Activated naive CD4-positive, alpha-beta T cell treated with Interleukin-2 at 50 U/mL for 16 hours (primary cell): Measurements from ENCODE around the gene FTL.
"Not testable (repeated sequence)": the region's sequence is repeated elsewhere in the genome, so short reads cannot be mapped to it uniquely, and the experiment has no call there.

Experiments used
- DNase-seq: peaks from one replicate; pipeline ENCODE4 v3.0.0-alpha.2; 2020

Gene FTL

GRCh38 chr19:48965040-48965805, at the start of gene FTL:
TSS of gene FTL (plus strand) at chr19:48965309. CDS start at chr19:48965508, 199 bp downstream.
- peak; percentile 92 for DNase-seq

- DNase-seq = no peak
Observed at GRCh38 chr19:48915757-48916156, 49.4 kb upstream of the FTL start.

- DNase-seq = no peak
Observed at GRCh38 chr19:48918071-48918470, 47.0 kb upstream of the FTL start.

GRCh38 chr19:48918801-48919247, 46.3 kb upstream of the FTL start:
- no peak for DNase-seq

GRCh38 chr19:48919271-48919670, 45.8 kb upstream of the FTL start:
- DNase-seq = not testable (repeated sequence)

GRCh38 chr19:48920949-48921348, 44.2 kb upstream of the FTL start:
- DNase-seq = no peak

GRCh38 chr19:48921721-48922500, 43.2 kb upstream of the FTL start:
- no peak for DNase-seq

- DNase-seq = no peak
Observed at GRCh38 chr19:48922548-48923490, 42.3 kb upstream of the FTL start.

- no peak for DNase-seq
Observed at GRCh38 chr19:48925240-48925843, 39.8 kb upstream of the FTL start.

DNA sequence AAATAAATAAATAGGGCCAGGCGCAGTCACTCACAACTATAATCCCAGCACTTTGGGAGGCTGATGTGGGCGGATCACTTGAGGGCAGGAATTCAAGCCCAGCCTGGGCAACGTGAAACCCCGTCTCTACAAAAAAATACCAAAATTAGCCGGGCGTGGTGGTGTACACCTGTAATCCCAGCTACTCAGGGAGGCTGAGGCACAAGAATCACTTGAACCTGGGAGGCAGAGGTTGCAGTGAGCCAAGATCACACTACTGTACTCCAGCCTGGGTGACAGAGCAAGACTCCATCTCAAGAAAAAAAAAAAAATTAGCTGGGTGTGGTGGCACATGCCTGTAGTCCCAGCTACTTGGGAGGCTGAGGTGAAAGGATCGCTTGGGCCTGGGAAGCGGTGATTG, 39.2 kb upstream of the FTL start:
- DNase-seq = not testable (repeated sequence)

DNA sequence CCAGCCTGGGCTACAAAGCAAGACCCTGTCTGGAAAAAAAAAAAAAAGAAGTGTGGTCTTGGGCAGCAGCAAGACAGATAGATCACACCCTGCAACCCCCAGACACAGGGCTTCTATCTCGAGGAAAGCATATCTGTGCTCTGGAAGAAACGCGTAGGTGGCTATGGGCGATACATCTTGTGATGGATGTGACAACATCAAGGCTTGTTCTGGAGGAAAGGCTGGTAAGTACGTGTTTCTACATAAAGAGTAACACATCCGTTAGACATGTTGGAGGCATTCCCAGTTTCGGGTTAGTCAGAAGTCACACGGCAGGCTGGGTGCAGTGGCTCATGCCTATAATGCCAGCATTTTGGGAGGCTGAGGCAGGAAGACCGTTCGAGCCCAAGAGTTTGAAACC, 38.2 kb upstream of the FTL start:
- peak; percentile 3 for DNase-seq

DNA sequence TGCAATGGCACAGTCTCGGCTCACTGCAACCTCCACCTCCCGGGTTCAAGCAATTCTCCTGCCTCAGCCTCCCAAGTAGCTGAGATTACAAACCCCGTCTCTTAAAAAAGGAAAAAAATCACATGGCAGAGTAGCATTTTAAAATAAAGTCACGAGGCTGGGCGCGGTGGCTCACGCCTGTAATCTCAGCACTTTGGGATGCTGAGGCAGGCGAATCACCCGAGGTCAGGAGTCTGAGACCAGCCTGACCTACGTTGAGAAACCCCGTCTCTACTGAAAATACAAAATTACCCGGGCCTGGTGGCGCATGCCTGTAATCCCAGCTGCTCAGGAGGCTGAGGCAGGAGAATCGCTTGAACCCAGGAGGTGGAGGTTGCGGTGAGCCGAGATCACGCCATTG, 37.4 kb upstream of the FTL start:
- not testable (repeated sequence) for DNase-seq

- DNase-seq = no peak
Observed at GRCh38 chr19:48928164-48929025, 36.7 kb upstream of the FTL start.

DNA sequence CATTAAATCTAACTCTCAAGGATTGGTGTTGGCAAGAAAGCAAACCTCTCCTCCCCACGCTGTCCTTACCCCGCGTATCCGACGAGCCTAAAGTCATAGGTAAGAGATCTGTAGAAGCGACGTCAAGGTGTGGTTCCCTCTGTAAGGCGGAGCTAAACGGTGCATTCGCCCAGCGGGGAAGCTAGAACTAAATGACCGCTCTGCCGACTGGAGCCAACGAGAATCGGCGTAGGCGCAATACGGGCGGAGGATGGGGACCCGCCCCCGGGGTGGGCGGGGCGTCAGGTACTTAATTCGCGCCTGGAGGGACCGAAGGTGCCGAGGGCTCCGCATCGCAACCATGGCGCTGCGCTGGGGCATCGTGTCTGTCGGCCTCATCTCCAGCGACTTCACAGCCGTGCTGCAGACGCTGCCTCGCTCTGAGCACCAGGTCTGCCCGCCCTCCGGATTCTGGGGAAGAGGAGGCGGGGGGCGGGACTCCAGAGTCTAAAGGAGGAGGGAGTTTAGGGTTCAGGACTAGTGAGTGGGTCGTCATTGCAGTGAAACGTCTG, 31.7 kb upstream of the FTL start, which contains the start of gene DHDH:
Gene DHDH (plus strand): TSS at position 318 of the 551 bp plus-strand sequence. CDS start 23 bp downstream, at position 341.
- DNase-seq = peak; percentile 79

GRCh38 chr19:48934837-48935236, 30.3 kb upstream of the FTL start:
- DNase-seq = no peak

GRCh38 chr19:48935864-48936263, 29.2 kb upstream of the FTL start:
- DNase-seq = no peak

GRCh38 chr19:48938256-48938655, 26.9 kb upstream of the FTL start:
- no peak for DNase-seq

- no peak for DNase-seq
Observed at GRCh38 chr19:48940902-48941301, 24.2 kb upstream of the FTL start.

DNA sequence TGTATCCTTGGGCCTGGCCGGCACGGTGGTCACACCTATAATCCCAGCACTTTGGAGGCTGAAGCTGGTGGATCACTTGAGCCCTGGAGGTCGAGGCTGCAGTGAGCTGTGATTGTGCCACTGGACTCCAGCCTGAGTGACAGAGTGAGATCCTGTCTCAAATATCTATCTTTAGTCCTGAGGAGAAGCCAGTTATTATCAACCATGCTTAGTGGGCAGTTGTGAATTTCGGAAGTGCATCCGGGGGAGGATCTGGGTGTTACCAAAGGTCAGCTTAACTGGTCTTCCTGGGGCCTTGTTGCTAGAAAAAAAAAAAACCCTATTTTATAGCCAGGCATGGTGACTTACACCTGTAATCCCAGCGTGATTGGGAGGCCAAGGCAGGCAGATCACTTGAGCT, 22.0 kb upstream of the FTL start:
- DNase-seq = no peak

DNA sequence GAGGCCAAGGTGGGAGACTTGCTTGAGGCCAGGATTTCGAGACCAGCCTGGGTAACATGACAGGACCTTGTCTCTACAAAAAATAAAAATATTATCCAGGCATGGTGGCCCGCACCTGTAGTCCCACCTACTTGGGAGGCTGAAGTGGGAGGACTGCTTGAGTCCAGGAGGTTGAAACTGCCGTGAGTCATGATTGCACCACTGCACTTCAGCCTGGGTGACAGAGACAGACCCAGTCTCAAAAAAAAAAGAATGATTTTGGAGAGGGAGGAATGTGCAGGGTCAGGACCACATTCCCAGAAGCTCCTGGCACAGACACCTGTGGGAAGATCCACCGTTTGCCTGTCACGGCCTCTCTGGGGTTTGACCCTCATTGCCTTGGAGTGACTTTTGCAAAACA, 19.7 kb upstream of the FTL start:
- no peak for DNase-seq

DNA sequence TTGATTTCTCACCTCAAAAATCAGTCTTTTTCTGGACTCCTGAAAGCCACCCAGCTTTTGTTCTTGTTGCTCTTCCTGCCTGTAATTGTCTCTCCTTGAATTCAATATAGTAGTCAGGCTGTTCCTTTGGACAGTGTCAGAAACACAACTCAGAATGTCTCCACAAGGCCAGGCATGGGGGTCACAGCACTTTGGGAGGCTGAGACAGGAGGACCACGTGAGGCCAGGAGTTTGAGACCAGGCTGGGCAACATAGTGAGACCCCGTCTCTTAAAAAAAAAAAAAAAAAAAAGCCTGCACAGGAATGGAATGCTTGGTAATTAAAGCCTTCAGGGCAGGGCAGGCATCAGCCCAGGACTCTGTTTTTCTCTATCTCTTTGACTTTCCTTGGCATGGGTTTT, 19.3 kb upstream of the FTL start:
- no peak for DNase-seq
